SH-SY5Y (cell line): ENCODE results near the gene BCL2A1.

Experiments
- GATA2 ChIP-seq: IDR thresholded peaks from 2 replicates; pipeline ENCODE4 v1.6.1; 2011; ENCODE audit warnings: mild to moderate bottlenecking, low read depth, low read length
- GATA3 ChIP-seq: IDR thresholded peaks from 2 replicates; pipeline ENCODE4 v1.6.1; 2011; ENCODE audit warnings: low read depth, mild to moderate bottlenecking, low read length, moderate library complexity

- TF ChIP-seq GATA3 (no peak), GATA2 (no peak)
These were observed 18.7 kb downstream of the BCL2A1 start for GRCh38 chr15:79952329-79952728.
